Activated T-cell treated with anti-CD3 and anti-CD28 coated beads for 1 hour (primary cell): ENCODE measurements around the gene UBASH3B.
A peak's percentile ranks its signal among the peaks of the same experiment; 100 is the strongest.

Source experiments
- DNase-seq: peaks from one replicate; pipeline ENCODE4 v3.0.0-alpha.2; 2020; ENCODE audit warnings: low read depth

The UBASH3B gene

GRCh38 chr11:122647736-122648275 lies 7.7 kb upstream of the UBASH3B start:
- DNase-seq: no peak

DNA sequence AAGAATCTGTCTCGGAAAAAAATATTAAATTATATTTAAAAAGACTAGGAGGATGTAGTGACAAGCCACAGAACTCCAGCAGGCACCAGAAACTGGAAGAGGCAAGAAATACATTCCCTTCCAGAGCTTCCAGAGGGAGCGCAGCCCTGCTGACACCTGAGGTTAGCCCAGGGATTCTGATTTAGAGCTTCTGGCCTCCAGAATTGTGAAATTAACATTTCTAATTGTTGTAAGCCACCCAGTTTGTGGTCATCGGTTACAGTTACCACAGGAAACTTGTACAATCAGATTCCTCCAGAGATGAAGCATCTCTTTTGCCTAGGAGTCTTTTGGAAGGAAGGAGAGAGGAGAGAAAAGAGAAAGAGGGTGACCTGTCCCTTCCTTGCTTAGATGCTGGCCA lies 6.4 kb upstream of the UBASH3B start:
- DNase-seq: no peak

DNA sequence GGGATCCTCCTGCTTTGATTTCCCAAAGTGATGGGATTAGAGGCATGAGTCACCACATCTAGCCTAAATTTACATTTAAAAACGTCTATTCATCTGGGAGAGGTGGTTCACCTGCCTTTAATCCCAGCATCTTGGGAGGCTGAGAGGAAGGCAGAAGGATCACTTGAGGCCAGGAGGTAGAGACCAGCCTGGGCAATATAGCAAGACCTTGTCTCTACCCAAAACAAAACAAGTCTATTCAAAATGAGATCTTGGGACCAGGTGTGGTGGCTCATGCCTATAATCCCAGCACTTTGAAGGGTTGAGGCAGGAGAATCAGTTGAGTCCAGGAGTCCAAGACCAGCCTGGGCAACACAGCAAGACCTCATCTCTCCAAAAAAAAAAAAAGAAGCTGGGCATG lies 4.9 kb upstream of the UBASH3B start:
- no peak for DNase-seq

DNA sequence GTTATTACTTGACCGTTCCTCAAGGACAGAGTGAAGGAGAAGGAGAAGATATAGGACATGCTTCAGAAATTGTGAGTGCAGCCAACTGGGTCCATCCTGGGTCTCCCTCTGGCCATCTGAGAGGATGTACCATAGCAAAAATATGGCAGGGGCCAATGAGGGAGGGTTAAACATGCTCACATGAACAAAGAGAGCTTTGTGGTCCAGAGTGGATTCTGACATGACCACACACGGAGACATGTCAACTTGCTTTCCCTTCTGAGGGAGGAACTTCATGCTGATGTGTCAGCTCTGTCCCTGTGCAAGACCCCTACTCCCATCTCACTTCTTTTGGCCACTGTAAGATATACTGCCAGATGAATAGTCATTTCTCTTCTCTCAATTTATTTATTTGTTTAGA lies 3.0 kb upstream of the UBASH3B start:
- DNase-seq: no peak

DNA sequence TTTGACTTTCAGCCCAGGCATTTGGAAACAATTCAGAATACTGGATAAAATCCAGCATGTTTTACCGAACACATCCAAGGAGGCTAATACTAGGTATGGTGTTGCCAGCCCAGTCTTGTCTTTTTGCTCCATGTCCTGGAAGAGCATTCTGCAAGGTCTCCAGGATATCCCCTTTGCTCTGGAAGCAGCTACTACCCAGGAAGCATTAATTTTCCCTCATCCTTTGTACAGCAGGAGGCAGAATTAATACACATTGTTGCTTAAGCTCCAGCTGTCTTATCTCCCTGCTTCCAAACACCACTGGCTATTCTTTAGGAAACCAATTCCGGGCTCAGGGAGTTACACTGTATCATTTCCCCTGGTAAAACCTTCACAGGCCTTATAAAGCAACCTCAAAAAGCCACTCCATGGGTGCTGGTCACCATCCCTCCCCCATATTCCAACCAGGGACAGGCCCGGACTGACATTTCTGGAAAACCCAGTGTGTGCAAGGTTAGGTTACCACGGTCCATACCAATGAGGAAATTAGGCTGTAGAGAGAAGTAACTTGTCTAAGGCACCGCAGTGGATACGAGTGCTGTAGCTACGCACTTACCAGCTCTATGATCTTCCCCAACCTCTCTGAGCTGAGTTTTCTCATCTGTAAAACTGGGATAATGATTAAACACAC lies 1.5 kb upstream of the UBASH3B start:
- DNase-seq: no peak

GRCh38 chr11:122656073-122656630 lies 630 bp downstream of the UBASH3B start:
- peak; percentile 20 for DNase-seq

- DNase-seq: peak; percentile 2
Observed at GRCh38 chr11:122656631-122657101, 1.1 kb downstream of the UBASH3B start.

- DNase-seq: no peak
Observed at GRCh38 chr11:122659676-122660554, 4.4 kb downstream of the UBASH3B start.

DNA sequence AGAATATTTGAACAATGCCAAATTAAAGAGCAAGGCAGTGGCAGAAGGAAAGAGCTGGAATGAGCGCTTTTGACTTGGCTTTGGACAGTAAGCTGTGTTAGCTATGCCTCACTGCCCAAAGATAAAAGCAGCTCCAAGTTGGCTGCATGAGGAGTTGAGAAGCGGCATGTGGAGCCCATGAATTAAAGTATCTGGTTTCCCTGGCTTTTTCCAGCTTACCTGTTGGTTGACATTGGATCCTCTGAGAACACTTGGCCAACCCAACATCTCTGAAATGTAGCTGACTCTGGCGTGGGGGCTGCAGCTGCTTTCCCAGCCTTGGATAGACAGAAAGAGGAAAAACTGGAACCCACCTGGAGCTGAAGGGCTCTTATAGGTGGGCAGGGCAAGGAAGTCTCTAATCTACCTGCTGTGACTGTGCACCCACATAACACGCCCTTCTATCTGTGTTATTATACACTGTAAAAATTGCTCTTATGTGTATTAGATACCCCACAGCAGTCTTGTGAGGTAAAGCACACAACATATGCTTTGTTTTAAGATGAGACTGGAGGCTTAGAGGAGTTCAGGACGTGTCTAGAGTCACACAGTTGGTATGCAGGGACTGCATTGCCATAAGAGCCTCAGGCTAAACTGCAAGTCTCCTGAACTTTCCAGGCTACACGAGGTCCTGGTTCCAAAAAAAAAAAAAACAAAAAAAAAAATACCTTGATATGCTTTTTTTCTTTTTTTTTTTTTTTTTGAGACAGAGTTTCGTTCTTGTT lies 5.8 kb downstream of the UBASH3B start:
- DNase-seq: no peak

- DNase-seq: no peak
Observed at GRCh38 chr11:122663056-122663740, 7.7 kb downstream of the UBASH3B start.

- DNase-seq: no peak
Observed at GRCh38 chr11:122663764-122664163, 8.2 kb downstream of the UBASH3B start.

DNA sequence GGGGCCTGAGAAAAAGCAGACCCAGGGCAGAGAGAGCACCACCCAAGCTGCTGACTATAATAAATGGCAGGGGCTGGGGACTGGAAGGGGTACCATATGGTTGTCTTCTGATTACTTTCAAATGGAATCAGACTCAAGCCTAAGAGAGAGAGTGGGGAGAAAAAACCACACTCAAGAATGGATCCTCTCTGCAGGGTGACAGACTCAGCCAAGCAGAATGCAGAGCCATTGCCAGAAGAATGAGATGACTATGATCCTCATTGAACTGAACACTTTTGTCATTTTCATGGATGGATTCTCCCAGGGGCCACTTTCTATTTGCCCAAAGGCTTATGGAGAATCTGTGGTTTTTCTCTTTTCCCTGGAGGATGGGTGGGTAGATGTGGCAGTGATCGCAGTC lies 8.7 kb downstream of the UBASH3B start:
- DNase-seq: no peak

DNA sequence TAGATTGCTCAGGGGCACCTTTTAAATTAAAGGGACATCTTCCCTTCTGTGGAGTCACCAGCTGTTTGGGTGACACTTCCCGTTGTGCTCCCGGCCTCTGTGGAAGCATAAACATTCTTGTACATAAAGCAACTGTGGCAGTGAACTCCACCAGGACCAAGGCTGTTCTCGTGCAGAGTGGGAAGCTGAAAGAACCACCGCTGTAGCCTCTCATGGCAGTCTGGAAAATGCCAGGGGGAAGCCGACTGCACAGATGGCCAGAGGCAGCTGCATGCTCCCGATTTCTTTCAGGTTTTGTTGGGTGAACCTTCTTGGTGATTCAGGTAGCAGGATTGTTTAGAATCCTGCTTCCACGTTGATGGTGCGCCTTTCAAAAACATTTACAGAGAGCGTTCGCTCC lies 10.3 kb downstream of the UBASH3B start:
- no peak for DNase-seq

DNA sequence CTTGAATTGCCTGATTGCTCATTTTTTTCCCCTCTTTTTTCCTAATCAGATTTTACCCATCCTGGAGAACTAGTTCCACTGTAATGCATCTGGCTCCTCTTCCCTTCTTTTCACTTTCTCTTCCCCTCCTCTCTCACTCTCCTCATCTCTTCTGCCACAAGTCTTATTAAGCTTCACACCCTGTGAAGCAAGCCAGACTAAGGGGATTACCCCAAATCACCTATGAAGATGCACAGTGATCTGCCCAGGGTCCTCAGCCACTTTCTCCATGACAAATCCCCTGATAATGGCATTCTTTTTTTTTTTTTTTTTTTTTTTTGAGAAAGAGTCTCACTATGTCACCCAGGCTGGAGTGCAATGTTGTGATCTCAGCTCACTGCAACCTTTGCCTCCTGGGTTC lies 11.2 kb downstream of the UBASH3B start:
- no peak for DNase-seq

GRCh38 chr11:122668562-122669090 lies 13.1 kb downstream of the UBASH3B start:
- DNase-seq: no peak

- DNase-seq: no peak
Observed at GRCh38 chr11:122670131-122670530, 14.6 kb downstream of the UBASH3B start.

DNA sequence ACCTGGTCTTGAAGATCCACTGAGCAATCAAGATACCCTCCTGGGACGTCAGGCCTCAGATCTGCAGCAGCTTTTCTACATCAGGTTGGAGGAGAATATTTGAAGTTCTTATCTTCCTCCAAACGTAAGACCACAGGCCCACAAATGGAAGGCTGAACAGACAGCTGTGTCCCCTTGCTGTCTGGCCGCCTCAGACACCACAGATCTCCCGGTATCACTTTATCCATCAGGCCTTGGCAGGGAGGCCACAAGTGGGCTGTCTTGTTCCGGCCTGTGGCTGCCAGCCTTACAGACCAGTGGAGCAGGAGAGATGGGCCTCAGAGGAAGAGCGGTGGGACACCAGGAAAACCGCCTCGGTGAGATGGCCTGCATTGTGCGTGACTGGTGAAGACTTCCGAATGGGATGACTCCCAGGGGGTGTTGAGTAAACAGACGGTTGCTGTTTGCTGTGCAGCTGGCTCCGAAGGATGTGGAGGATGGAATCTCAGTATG lies 15.9 kb downstream of the UBASH3B start:
- DNase-seq: no peak

- DNase-seq: no peak
Observed at GRCh38 chr11:122672892-122673291, 17.4 kb downstream of the UBASH3B start.

DNA sequence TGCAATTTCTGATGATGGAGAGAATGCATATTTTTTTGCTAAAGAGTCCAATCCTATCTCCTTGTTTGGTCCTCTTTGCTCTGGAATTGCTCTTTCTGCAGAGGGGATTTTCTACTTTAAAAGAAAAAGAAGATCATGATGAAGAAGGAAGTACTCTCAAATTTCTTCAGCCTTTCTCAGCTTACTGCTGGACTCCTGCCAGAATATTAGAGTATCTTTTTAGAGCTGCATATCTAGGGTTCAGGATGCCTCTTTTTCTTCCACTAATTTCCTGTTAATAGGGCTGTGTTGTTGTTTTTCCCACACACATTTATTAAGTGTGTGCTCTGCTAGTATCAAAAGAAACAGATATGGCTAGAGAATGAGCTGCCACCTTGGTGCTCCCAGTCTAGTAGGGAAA lies 18.2 kb downstream of the UBASH3B start:
- DNase-seq: no peak

DNA sequence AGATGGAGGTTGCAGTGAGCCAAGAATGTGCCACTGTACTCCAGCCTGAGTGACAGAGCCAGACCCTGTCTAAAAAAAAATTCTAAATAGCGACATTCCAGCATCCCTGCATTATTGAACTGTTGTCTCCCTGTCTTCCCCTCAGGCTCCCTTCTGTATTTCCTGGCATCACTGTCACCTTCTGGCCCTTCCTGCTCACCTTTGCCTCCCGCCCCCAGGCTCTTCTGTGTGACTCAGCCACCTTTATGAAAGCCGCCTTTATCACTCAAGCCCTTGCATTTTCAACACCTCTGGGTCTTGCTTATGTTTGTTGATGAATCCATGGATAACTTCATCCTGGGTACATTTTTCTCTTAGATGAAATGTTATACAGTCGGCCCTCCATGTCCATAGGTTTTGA lies 21.1 kb downstream of the UBASH3B start:
- no peak for DNase-seq

DNA sequence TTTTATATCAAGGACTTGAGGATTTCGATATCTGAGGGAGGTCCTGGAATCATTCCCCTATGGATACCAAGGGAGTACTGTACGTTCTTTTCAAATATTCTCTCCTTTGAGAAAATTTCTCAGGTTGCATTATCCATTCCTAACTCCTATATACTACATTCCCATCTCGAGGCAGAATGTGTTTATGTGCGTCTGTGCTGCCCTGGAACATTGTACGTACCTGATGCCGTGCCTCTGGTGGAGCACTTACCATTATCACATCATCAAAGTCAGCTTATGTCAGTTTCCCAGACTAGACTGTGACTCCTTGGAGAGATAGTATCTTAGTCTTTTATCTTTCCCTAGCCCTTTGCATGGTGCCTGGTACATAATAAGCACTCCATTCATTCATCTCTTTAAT lies 21.7 kb downstream of the UBASH3B start:
- no peak for DNase-seq
